Fibroblast of upper back skin (primary cell): ENCODE measurements around the gene VAPA.

ENCODE experiments used
- DNase-seq: peaks from one replicate; pipeline ENCODE4 v3.0.0-alpha.2; 2013

VAPA gene

DNA sequence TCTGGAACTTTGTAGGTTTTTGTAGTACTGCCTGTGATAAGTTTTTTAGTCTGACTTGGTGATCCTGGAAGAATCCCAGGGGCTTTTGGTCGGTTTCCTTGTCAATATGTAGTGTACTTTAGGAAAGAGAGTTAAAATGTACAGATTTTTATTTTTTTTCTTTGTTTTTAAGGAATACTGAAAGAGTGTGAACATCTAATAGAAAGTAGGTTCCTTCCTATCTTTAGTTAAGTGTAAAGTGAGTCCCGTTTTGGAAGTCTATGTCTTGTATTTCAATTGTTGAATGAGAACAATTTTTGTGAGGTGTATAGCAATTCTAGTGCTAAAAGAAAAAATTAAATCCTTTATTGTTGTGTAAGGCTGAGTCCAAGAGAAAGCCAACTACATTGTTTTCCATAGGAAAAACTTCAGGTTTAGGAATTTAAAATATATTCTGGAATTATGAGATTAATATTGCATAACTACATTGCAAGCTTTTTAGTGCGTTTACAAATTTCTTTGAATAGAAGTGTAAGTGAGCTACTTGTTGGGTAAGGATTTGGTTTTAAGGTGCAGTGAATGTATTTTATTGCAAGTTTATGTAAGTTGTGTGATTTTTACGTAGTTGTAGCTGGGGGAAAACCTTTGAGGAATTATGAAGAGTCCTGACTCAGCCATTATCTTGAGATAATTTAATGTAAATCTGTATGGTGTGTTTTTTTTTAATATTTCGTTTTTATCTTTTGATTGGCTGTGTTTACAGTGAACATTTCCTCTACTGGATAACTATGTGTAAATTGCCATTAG lies 1.7 kb downstream of the VAPA start:
- no peak for DNase-seq

DNA sequence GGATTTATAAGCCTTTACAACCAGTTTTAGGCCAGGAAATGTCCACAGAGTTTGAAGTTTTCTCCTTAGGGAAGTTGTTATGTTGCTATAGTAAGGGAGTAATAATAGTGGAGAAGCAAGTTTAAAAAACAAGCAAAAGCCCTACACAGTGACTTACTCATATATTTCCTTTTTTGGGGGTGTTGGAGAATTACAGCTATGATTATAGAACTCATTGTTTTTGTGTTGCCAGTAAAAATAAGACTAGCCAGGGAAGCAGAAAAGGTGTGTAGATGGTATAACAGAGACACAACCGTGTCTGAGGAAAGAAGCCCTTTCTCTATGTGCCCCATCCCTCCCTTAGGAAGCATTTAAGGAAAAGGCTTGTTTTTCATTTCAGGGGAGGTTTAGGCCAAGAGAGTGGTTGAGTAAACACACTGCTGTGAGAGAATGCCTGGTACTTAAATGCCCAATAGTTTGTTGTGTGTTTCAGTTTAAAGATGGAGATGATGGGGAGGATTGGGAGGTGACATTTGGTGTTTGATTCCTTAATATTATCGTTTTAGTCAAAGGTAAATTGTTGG lies 2.3 kb downstream of the VAPA start:
- no peak for DNase-seq

DNA sequence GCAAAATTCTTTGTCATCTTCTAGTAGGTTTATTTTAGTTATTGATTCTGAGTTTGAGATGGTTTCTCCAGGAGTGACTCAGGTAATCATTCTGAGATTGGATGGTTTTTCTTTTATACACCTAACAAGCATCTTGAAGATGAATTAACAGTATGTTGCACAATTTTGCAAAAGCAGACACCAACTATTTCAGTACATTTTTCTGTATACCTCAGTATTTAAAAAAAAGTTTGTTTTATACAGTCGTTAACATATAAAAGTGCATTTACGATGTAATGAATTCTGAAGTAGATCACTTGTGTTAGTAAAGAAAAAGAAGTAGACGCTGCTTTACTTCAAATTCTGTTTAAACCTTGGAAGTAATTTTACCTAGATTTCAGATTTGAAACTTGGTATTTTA lies 3.0 kb downstream of the VAPA start:
- no peak for DNase-seq

DNA sequence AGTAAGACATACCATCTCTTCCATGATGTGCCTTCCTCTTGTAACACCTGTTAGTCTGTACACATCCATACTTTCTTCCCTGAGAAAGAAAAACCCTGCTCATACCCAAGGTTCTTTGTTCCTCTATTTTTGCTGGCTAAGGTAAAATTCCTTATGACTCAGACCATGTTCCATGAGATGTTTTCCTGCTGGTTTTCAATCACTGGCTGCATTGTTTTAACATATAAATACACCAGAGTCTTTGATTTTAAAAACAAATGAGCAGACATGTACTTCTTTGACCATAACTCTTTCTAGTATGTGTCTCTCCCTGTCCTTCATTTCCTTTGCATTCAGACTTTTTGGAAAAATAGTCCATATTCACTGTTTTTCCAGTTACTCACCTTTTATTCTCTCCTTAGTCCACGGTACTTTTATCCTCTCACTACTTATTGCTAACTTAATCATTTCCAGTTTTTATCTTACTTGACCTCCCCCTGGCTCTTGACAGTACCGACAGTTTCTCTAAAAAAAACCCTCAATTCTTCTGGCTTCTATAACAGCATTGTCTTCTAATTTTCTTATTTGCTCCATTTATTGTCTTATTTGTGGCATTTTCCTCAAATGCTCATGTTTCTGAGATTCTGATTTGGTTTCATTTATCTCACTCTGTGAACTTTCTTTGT lies 4.3 kb downstream of the VAPA start:
- DNase-seq, result peak; percentile 30

DNA sequence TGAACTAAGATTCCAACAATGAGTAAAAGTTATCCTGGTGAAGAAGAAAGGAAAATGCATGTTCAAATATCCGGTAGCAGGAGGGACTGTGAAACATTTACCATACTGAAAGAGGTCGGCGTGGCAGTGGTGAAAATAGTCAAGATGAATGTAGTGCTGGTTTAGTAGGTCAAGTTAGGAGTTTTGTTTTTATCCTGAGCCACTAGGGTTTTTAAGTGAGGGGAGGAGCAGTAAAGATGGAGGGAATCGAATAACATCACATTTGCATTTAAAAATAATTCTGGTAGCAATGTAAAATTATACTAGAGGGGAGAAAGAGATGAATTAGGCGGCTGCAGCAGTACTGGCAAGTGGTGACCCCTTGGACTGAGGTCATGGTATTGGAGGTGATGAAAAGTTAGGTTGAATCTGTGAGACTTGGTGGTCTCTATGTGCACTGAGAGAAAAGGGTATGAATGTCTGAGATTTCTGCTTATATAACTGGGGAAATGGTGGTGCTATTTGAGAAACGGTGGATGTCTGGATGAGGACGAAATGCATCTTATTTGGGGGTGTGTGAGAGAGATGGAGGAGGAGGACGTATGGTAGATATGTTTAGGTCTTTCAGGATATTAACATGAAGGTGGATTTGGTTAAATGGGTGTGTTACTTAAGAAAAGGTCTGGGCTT lies 5.9 kb downstream of the VAPA start:
- DNase-seq, result no peak

DNA sequence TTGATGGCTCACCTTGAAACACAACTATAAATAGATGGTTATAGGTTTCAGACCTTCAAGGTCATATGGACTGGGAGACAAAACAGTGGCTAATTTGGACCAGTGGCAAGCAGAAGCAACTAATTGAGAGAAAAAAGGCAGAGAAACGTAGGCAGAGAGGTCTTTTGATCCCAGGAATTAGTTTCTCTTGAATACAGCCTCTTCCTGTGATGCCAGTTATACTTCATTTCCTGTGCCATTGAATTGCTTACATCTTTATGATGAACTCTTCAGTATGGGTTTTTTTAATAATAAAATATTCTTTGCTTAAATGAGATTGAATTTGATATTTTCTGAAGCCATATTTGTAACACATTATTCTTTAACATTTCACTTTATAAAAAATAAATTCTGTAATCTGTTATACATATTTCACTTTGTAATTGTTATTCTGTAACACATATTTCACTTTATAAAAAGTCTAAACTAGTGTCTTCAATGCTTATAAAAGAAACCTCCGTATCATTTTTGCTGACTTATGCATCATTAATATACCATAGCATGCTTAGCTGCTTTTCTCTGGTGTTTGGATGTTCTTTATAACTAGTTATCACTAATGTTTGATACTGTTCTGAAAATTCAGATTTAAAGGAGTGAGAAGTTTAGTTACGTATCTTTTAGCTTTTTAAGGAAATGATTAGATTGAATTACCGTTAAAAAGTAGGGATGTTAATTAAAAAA lies 8.9 kb downstream of the VAPA start:
- DNase-seq, result no peak

DNA sequence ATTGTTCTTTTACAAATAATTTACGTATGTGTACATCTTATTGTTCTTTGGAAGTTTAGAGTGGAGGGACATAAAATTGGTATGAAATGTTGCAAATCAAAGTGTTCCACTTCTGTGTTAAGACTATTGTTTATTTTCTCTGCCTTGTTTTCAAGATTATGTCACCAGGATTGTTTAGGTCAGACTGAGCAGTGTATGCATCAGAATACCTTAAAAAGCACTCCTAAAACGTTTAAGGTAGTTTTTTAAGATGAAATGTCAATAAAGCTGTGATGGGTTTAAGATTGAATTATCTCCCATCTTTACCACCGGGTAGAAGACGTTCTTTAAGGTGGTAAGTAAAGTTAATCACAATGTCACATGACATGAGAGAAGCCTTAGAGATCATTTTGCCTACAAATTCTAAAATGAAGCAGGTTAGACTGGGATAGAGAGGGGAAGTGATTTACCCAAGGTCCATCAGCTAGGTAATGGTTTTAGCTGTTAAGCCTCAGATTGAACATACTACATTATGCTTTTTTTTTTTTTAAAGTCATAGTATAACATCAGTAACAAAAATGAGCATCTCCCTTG lies 10.6 kb downstream of the VAPA start:
- no peak for DNase-seq

DNA sequence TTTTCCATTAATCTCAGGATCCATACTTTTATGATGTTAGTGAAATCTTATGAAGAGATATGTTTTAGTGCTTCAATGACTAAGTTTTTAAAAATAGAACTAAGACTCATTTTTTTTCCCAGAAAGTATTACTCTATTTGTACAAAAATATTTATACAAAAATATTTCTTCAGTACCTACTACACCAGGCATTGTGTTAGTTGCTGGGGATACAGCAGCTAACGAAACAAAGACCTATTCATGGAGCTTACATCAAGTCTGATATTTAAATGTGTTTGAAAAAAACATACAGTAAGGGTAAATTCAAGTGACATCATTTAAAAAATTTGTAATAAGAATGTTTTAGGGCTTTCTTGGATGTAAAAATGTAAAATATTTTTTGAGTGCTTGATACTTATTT lies 11.6 kb downstream of the VAPA start:
- no peak for DNase-seq

DNA sequence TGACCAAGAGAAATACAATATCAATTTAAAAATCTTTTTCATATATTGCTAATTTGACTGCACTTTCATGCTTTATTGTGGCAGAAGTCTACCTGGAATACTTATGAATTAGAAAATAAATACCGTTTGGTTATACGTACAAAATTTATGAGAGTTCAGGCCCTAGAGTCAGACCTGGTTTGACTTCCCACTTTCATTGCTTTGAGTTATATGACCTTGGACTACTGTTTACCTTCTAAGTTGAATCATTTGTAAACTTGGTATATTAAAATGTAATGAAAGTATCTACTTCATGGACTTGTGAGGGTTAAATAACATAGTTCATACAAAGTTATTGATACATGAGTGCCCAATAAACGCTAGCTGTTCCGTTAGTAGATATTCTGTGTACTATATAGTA lies 12.0 kb downstream of the VAPA start:
- no peak for DNase-seq

DNA sequence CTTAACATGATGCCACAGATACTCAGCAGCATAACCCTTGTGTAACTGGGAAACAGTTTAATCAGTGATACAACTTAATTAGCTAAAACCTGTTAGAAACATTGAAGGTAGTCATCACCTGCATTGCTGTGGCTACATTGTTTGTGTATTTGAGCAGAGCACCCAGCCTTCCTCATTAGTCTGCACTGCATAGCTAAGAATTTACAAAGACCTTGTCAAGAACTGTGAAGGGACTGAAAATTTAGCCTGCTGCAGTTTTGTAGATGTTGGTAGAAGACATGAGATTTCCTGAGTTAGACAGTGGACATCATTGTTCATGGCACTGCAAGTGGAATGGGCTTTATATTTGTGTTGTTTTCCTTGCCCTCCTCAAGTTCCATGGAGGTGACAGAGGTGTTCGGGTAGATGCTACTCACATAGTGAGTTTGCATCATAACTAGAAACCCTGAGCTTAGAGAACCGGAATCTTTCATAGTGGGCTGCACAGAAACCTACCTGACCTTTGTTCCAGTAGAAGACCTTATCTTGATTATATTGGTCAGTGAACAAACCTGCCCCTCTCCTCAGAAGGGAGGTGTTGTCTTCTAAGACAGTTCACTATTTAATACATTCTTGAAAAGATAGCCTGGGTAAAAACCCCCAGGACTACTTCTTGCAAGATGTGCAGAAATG lies 12.5 kb downstream of the VAPA start:
- DNase-seq, result no peak

DNA sequence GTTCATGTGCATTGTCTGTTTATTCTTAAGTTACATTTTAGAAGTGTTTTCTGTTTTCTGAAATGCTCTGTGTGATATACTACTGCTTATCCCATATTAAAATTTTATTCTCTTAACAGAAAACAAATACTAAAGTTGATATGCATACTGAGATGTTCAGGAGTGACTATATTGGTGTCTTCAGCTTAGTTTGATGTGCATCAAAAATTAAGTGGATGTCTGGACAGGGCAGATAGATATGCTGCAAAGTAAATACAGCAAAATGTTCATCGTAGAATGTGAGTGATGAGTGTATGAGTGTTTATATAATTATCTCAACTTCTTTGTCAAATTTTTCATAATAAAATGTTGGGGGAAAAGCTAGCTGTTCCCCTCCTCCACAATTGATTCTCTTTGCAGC lies 13.2 kb downstream of the VAPA start:
- DNase-seq, result no peak

DNA sequence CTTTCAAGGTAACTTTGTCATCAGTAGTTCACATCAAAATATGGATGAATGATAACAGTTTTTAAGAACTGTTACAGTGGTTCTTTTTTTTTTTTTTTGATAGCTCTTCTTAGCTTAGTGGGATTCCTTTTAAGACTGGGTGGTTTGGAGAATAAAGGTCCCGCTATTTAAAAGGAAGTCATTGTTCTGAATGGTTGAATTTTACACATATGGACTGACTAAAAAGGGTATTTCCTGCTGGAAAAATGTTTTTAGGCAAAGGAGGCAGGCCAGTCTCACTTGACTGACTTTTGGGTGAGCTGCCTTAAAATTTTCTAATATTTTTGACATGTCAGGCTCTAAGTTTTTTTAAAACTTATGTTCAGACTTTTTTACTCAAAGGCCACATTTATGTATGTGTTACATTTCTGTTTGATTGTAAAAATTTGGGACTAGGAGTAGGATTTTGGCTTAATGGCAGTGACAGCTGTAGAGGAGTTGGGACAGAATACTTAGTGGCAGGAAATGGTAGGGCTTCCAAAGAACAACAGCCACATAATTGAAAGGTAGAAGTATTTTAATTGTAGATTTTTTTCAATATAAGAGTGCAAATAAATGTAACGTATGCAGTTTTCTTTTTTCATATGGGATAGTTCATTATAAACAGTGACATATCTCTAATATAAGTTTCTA lies 13.7 kb downstream of the VAPA start:
- DNase-seq, result no peak

DNA sequence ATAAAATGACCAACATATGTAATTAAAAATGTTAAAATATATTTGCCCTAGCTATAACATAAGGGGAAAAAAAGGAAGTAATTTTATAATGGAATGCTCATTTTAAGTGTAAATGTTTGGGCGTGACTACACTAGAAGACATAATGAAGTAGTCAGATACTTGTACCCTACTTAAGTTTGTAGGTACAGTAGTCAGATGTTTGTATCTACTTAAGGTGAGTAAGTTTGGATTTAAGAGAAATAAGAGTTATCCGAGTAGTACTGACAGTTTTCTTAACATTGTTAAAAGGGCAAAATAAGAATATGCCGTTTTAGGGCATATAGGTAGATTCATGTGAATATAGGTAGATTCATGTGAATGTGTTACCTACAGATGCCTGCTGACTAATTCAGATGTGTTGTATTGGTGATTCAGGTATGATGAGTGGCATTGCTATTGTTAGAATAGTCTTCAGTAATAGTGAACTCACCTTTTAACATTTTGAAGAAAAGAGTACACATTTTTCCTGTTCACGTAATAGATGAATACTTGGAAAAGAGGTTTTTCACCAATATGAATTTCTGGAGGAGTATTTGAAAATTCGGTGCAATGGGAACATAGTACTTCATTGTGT lies 14.9 kb downstream of the VAPA start:
- DNase-seq, result no peak

DNA sequence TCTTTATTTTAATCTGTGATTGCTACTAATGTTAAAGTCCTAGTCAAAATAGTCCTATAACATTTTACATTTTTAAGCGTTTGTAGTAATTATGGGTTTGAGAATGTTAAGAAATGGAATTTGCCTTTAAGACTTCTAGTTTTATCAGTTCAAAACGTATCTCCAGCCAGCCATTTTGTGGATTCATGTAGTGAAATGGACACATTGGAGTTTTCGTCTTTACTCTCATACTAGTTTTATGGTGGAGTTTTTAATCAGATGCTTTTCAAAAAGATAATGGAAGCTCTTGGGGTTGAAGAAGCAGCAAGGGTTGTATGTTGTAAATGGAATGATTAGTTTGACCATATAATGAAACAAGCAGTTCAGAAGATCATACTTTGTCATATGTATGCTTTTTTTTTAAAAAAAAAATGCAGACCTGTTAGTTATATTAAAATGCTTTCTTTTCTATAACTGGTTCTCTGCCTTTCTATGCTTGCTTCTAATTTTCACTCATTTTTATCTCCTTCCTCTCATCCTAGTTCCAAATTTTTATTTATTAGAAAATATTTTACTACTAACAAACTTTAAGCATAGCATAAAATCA lies 16.6 kb downstream of the VAPA start:
- no peak for DNase-seq

DNA sequence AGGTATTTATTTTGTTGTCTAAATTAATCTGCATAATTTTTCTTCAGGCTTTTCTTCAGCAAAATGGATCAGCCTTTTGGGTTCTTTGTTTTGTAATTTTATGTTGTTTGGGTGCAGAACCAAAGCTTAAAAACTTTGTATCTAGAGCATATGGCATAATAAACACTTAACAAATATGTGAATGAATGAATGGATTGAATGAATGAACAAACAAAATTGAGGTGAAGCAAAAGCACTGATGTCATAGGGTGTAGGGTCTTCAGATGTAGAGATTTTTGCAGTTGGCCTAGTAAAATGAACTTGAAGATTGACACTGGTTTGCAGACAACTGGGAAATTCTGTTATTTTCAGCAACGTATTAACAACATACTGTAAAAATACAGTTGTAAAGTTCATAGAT lies 17.3 kb downstream of the VAPA start:
- no peak for DNase-seq

DNA sequence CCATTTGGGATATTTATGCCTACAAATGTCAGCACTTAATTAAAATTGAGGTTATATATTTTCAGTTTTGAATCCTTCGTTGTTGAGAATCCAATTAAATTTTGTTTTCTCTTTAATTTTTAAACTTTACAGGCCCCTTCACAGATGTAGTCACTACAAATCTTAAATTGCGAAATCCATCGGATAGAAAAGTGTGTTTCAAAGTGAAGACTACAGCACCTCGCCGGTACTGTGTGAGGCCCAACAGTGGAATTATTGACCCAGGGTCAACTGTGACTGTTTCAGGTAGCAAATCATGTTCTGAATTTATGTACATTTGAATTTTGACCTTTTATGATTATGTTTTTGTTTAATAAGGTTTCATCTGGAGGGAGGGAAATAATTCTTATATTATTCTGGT lies 17.9 kb downstream of the VAPA start:
- DNase-seq, result no peak

DNA sequence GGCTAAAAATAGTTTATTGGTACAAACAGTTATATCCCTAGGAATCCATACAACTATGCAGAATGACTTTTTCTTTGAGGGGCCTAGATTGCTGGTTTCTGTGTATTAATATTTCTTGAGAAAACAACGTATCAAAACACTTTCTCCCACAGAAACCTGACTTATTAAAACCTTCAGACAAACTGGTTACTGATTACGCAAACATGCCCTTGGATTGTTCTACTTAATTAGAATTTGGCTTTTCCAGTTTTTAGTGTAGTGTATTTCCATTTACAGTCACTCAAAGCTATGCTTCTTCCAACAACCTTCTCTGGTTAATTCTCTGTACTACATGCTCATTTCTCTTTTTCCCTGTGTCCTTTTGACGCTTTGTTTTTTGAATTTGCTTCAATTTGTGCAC lies 20.0 kb downstream of the VAPA start:
- no peak for DNase-seq

DNA sequence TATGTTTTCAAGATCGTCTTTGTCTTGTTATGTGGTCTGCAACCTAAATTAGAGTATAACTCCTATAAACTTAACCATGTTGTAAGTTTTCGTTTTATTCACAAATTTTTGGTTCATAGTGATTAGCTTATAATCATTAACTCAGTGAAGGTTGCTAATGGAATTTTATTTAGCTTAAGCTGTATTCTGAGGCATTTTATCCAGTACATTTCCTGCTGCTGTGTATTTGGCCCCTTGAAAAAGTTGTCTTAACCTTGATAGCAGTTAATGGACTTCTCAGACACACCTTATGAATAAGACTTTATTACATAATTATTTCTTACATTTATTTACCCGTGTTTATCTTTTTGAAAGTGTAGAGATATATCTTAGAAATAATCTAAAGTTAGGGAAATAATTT lies 20.5 kb downstream of the VAPA start:
- no peak for DNase-seq

DNA sequence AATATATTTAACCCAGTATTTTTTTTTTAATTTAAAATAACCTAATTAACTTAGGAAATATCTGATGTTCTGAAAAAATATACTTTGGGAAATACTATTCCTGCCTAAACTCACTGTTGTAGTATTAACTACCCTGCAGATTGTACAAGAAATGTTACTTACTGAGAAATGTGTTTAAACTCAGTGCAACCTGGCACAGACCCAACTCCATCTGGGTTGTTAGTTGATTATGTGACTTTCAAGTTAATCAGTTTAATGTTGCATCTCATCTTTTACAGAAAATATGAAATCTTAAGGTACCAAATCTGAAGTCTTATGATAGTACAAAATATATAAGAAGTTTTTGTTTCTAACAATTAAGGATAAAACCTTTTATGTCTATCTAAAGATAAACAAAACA lies 27.3 kb downstream of the VAPA start:
- DNase-seq, result no peak

DNA sequence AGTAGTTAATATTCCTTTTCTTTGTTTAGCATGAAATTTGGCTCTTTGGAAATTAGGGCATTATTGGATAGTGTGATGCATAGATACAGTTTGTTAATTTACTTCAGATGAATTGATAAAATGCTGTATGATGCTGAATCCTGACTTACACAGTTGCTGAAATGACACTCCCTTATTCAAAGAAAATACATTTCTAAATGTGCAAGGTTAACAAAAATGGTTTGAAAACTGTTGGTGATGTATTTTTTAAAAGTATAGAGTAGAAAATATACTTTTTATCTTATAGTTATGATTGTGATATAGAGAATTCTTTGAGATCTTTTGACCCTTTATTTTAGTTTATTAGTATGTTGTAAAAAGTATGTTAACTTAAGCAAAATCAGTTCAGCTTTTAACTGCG lies 27.8 kb downstream of the VAPA start:
- no peak for DNase-seq

DNA sequence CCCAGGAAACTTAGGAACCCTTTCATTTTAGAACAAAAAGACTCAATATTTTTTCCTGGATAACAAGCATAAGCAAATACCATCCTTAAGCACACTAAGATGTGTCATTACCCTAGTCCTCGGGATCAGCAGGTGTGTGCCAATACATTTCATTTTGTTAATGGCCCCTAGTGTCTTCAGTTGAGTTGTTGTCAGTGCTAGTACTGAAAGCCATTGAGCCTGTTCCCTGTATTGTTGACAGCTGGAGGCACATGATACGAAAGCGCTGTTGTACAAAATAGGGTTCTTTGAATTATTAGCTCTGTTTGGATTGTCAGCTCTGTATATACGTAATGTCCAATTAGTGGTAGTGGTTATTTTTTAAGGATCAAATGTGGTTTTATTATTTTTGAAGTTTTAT lies 29.5 kb downstream of the VAPA start:
- no peak for DNase-seq
